Putamen (tissue), 1 donor: ENCODE measurements around the gene ARSD.
"Not testable (repeated sequence)": the region's sequence is repeated elsewhere in the genome, so short reads cannot be mapped to it uniquely, and the experiment has no call there.

Experiments
- DNase-seq: peaks from one replicate; pipeline ENCODE4 v3.0.0-alpha.2; 2016; ENCODE audit warnings: low spot score

ARSD gene

GRCh38 chrX:2933125-2933900 is 4.2 kb upstream of the ARSD start:
- no peak for DNase-seq

GRCh38 chrX:2931612-2932011 is 2.5 kb upstream of the ARSD start:
- DNase-seq, result no peak

- DNase-seq, result no peak
Measured at GRCh38 chrX:2931155-2931554, 2.0 kb upstream of the ARSD start.

- peak; percentile 7 for DNase-seq
Measured at GRCh38 chrX:2928191-2928582, 952 bp downstream of the ARSD start.

GRCh38 chrX:2926664-2927275 is 2.4 kb downstream of the ARSD start:
- DNase-seq, result no peak

- not testable (repeated sequence) for DNase-seq
Measured at GRCh38 chrX:2926255-2926654, 2.9 kb downstream of the ARSD start.

GRCh38 chrX:2924151-2924550 is 5.0 kb downstream of the ARSD start:
- DNase-seq, result no peak

- no peak for DNase-seq
Measured at GRCh38 chrX:2921750-2922149, 7.4 kb downstream of the ARSD start.

GRCh38 chrX:2921193-2921592 is 7.9 kb downstream of the ARSD start:
- DNase-seq, result no peak

GRCh38 chrX:2917767-2918166 is 11.4 kb downstream of the ARSD start:
- no peak for DNase-seq

- DNase-seq, result no peak
Measured at GRCh38 chrX:2913118-2913517, 16.0 kb downstream of the ARSD start.

GRCh38 chrX:2910109-2910508 is 19.0 kb downstream of the ARSD start:
- no peak for DNase-seq

- DNase-seq, result no peak
Measured at GRCh38 chrX:2908125-2908685, 20.9 kb downstream of the ARSD start.

GRCh38 chrX:2907295-2907694 is 21.8 kb downstream of the ARSD start:
- DNase-seq, result no peak

- no peak for DNase-seq
Measured at GRCh38 chrX:2903366-2903765, 25.8 kb downstream of the ARSD start.

GRCh38 chrX:2902841-2903240 is 26.3 kb downstream of the ARSD start:
- no peak for DNase-seq

- no peak for DNase-seq
Measured at GRCh38 chrX:2901367-2902036, 27.6 kb downstream of the ARSD start.

GRCh38 chrX:2898846-2899512 is 30.2 kb downstream of the ARSD start:
- no peak for DNase-seq

GRCh38 chrX:2897690-2898623 is 31.2 kb downstream of the ARSD start:
- not testable (repeated sequence) for DNase-seq

GRCh38 chrX:2897311-2897689 is 31.8 kb downstream of the ARSD start:
- no peak for DNase-seq

- DNase-seq, result no peak
Measured at GRCh38 chrX:2894885-2895292, 34.2 kb downstream of the ARSD start.
